ENCODE data around the gene DCDC1.

The DCDC1 gene

DNA sequence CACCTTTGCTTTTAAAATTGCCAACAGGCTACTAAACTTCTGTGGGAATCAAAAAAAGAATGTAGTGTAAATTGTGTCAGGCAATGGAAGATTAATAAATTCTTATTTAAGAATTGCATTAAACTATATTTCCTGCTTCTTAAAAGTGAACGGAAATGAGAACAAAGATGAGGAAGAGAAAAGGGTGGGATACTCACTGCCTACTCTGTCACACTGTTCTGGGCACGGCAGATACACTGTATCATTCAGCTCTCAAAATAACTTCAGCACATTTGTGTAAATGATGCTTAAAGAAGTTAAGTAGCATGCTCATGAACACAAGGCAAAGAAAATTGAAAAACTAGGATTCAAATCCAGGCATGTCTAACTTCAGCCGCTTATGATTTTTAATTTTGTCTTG is 218.7 kb downstream of the DCDC1 start:
- TF ChIP-seq ZFX (IDR thresholded peaks at IDR 0.05) = no peak
- TF ChIP-seq, protein P1, sequence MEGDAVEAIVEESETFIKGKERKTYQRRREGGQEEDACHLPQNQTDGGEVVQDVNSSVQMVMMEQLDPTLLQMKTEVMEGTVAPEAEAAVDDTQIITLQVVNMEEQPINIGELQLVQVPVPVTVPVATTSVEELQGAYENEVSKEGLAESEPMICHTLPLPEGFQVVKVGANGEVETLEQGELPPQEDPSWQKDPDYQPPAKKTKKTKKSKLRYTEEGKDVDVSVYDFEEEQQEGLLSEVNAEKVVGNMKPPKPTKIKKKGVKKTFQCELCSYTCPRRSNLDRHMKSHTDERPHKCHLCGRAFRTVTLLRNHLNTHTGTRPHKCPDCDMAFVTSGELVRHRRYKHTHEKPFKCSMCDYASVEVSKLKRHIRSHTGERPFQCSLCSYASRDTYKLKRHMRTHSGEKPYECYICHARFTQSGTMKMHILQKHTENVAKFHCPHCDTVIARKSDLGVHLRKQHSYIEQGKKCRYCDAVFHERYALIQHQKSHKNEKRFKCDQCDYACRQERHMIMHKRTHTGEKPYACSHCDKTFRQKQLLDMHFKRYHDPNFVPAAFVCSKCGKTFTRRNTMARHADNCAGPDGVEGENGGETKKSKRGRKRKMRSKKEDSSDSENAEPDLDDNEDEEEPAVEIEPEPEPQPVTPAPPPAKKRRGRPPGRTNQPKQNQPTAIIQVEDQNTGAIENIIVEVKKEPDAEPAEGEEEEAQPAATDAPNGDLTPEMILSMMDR (conservative IDR thresholded peaks at IDR 0.05) = no peak
- H3K27ac ChIP-seq = no peak overlapping the region

DNA sequence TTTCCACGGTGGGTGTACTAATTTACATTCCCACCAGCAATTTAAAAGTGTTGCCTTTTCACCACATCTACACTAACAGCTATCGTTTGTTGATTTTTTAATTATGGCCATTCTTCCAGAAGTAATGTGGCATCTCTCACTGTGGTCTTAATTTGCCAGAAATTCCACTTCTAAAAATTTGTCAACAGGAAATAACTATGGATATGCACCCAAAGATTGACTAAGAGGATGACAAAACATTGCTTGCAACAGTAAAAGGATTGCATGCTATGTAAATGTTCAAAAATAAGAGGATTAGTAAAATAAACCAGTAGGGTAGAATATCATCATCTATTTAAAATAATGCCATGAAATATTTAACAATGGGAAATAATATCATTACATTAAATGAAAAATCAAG is 219.5 kb downstream of the DCDC1 start:
- H3K27ac ChIP-seq = no peak overlapping the region
- no peak for TF ChIP-seq ZFX (IDR thresholded peaks at IDR 0.05)
- TF ChIP-seq, protein P1 (conservative IDR thresholded peaks at IDR 0.05) = no peak

DNA sequence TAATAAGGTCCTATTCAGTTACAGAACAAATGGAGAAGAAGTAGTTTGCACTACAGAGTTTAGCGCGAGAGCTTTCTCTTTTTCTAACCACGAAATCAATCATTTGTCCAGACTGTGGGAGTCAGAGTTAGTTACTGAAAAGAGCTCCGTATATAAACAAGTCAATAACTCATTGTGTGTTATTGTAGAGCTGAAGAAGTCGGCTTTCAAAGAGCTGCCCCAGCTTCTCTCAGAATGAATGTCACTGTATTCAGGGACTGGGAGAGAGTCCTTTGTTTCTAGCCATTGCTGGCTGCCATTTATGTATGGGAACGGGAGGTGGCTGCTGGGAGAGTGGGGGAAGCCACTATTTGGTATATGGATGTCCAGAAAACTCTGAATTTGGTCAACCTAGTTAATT is 227.8 kb downstream of the DCDC1 start:
- H3K27ac ChIP-seq = no peak overlapping the region
- no peak for TF ChIP-seq ZFX (IDR thresholded peaks at IDR 0.05)
- TF ChIP-seq, protein P1 (conservative IDR thresholded peaks at IDR 0.05) = no peak

DNA sequence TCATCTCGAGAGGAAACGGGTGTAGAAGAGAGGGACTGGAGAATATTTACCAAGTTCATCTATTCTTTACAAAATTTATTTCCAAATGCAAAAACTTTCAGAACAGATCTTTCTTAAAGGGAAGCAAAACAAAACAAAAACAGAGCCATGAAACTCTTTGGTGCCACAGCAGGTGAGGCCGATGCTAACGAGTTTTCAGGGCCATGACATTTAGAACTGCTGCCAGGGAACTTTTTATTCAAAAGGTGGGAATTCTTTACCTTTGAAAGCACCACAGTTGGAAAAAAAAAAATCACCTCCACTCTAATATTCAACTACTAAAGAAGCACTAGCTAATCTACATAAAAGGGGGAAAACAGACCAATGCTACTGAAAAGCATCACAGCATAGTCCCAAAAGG is 230.1 kb downstream of the DCDC1 start:
- H3K27ac ChIP-seq = no peak overlapping the region
- TF ChIP-seq, protein P1 (conservative IDR thresholded peaks at IDR 0.05) = no peak
- no peak for TF ChIP-seq ZFX (IDR thresholded peaks at IDR 0.05)

DNA sequence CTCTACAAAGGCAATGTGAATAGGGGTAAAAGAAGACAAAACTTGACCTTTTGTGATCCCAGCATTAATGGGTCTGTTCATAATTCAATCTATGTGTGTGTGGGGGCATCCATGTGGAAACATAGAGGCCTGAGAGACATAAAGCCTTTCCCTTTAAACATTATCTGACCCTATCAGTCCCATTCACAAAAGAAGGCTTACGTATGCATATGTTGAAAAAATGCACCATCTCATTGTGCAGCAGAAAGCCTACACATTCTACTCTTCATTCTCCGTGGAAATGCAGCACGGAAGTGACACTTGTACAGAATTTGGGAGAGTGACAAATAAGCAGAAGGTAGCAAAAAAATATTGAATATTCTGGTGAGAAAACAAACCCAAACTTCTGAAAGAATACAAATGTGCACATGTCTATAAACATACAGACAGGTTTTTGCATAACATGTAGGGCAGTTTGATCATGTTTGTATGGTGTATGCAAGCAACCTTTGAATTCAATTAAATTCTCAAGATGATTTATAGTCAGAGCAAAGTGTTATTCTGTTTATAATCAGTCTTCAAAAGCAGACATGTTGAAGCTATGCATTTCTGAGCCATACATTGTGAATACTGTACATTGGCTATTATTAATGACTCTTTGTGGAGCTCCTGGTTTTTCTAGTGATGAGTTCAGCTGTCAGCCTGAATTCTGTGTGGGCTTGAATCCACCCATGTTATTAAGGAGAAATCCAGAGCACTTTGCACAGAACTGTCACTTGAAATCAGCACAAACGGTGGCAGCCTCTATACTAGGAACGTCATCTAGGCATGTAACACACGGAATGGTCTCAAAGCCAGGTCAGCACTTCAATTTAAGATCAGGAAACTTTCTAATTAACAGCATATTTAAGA is 236.8 kb downstream of the DCDC1 start:
- no peak for TF ChIP-seq ZFX (IDR thresholded peaks at IDR 0.05)
- TF ChIP-seq, protein P1 (conservative IDR thresholded peaks at IDR 0.05) = no peak
- H3K27ac ChIP-seq = no peak overlapping the region

DNA sequence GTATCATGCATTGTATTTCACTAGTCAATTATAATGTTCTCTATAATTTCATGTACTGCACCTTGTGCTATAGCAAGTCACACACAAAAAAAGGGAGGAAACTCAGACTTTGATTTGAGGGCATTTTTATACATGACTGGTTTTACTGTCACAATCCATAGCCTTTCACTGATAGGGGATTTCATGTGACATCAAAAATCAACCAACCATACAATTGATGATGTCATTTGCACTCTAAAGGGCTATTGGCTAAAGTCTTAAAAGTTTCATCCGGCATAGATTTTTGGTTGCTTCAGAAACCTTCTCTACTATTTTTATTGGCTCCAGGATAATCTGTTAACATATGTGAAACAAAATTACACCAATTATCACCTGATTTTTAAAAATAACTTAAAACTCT is 237.8 kb downstream of the DCDC1 start:
- H3K27ac ChIP-seq = no peak overlapping the region
- TF ChIP-seq ZFX (IDR thresholded peaks at IDR 0.05) = no peak
- TF ChIP-seq, protein P1 (conservative IDR thresholded peaks at IDR 0.05) = no peak

DNA sequence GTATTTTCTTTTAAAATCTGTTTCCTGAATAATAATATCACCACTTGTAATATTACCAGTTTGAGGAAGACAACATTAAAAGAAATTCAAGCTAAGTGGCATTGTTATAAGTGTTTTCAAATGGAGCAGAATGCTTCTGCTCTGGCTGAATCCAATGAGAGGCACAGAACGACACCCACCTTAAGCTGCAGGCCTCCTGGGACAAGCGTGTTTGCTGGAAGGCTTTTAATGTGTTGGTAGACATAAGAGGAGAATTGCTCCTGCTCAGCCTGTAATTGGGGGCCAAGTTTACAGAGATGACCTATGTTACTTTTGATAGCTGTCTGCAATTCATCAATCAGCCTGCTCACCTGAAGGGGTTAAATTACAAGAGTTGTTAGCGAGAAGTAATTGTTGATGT is 242.2 kb downstream of the DCDC1 start:
- TF ChIP-seq, protein P1 (conservative IDR thresholded peaks at IDR 0.05) = no peak
- no peak for TF ChIP-seq ZFX (IDR thresholded peaks at IDR 0.05)
- H3K27ac ChIP-seq = no peak overlapping the region

Data from C4-2B (cell line).